ENCODE results near the gene PATJ. TPM values are rescaled to one million over a fixed set of nuclear protein-coding genes. Genes with fewer than 3 reads are reported as not detected.

The PATJ gene
- total and polyA plus RNA-seq, 2 donors (not counting 3 experiments of a cell fraction or from before 2014, with no cell fraction given) = 1.1 to 3.0 TPM

DNA sequence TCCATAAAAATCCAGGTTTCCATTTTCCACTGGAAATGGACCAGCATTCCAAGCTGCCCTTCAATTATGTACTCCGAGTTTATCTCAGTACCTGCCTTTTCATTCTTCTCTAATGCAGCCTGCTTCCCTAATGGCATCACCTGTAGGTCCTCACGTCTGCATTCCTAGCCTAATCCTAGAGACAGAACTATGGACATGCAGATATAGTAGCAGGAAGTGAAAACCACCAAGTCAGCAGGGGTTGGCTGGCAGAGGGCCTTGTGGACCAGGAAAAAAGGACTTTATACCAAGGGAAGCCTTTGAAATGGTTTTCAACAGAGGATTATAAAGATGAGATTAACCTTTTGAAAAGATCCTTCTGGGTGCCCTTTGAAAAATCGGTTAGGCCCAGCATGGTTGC lies 316.7 kb downstream of the PATJ start:
- no peaks in the 10 kb centered on the region for H3K36me3 ChIP-seq (ENCODE audit: control insufficient read depth in 2 of 2, extremely low read depth in 1 of 2, insufficient read depth in 2 of 2, low read length in 2 of 2)
- FAIRE-seq = no peak
- H3K4me2 ChIP-seq (ENCODE audit: insufficient read depth, low read length) = no peak overlapping the region
- H3K79me2 ChIP-seq (ENCODE audit: control insufficient read depth, insufficient read depth, low read length) = no peaks in the 10 kb centered on the region
- H3K9ac ChIP-seq (replicated peaks; ENCODE audit: extremely low read depth, insufficient read depth, low read length) = no peak overlapping the region
- H2AFZ ChIP-seq (ENCODE audit: low read depth, low read length) = no peak overlapping the region
- no peak overlapping the region for H3K27ac ChIP-seq (ENCODE audit: insufficient read depth, low read depth, low read length)
- no peaks in the 10 kb centered on the region for H4K20me1 ChIP-seq (replicated peaks; ENCODE audit: control insufficient read depth, extremely low read depth, insufficient read depth, low read length)
- intact Hi-C loops (cut with micrococcal nuclease) (no loop called here), dilution Hi-C loops (cut with MboI; ENCODE audit: extremely low pct_ligation_motif_present, low sequenced_read_pairs) (no loop called here)
- no peaks in the 10 kb centered on the region for H3K9me3 ChIP-seq (replicated peaks; ENCODE audit: control insufficient read depth, insufficient read depth, low read length)
- DNase-seq (ENCODE audit: low read depth, low spot score) = no peak
- BruUV-seq (replicated peaks) = no TSS peak
- CTCF ChIA-PET = interaction anchor here (1.3 kb wide), 1 partner anchor 10 kb away, joined by 3 read pairs; no protein-coding TSS in a partner anchor
- no peak for TF ChIP-seq GATA2 (IDR thresholded peaks at IDR 0.05; ENCODE audit: insufficient read depth, insufficient read length, low read depth, low read length)
- no peak for TF ChIP-seq POLR2AphosphoS5 (IDR thresholded peaks at IDR 0.05; ENCODE audit: insufficient read depth, low read depth, low read length)
- no peak overlapping the region for H3K4me3 ChIP-seq (replicated peaks in 1 of 3; ENCODE audit: insufficient read depth in 1 of 3, low read depth in 1 of 3, low read length in 3 of 3)
- peaks cover 0 to 2% of the 10 kb centered on the region in 2 experiments for H3K27me3 ChIP-seq (ENCODE audit: control insufficient read depth in 2 of 2, insufficient read depth in 2 of 2, low read length in 2 of 2)
- H3K9me1 ChIP-seq (replicated peaks; ENCODE audit: control insufficient read depth, extremely low read depth, insufficient read depth, low read length) = no peaks in the 10 kb centered on the region
- no peaks in the 10 kb centered on the region for H3K4me1 ChIP-seq (ENCODE audit: control insufficient read depth, extremely low read depth, insufficient read depth, low read length)
- POLR2A ChIA-PET = no interaction called here

DNA sequence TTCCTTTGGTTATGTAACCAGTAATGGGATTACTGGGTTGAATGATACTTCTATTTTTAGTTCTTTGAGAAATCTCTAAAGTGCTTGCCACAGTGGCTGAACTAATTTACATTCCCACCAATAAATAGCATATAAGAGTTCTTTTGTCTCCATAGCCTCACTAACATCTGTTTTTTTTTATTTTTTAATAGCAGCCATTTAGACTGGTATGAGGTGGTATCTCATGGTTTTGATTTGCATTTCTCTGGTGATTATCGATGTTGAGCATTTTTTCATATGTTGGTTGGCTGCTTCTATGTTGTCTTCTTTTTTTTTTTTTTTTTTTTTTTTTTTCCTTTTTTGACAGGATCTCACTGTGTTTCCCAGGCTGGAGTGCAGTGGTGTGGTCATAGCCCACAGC lies 319.8 kb downstream of the PATJ start:
- Histone ChIP-seq H3K27me3 (ENCODE audit: control insufficient read depth in 2 of 2, insufficient read depth in 2 of 2, low read length in 2 of 2) (peaks cover 0 to 2% of the 10 kb centered on the region in 2 experiments), H3K9ac (replicated peaks; ENCODE audit: extremely low read depth, insufficient read depth, low read length) (no peak overlapping the region), H3K36me3 (ENCODE audit: control insufficient read depth in 2 of 2, extremely low read depth in 1 of 2, insufficient read depth in 2 of 2, low read length in 2 of 2) (no peaks in the 10 kb centered on the region), H2AFZ (ENCODE audit: low read depth, low read length) (no peak overlapping the region), H3K79me2 (ENCODE audit: control insufficient read depth, insufficient read depth, low read length) (no peaks in the 10 kb centered on the region), H3K9me1 (replicated peaks; ENCODE audit: control insufficient read depth, extremely low read depth, insufficient read depth, low read length) (no peaks in the 10 kb centered on the region), H4K20me1 (replicated peaks; ENCODE audit: control insufficient read depth, extremely low read depth, insufficient read depth, low read length) (no peaks in the 10 kb centered on the region), H3K4me3 (replicated peaks in 1 of 3; ENCODE audit: insufficient read depth in 1 of 3, low read depth in 1 of 3, low read length in 3 of 3) (no peak overlapping the region), H3K4me1 (ENCODE audit: control insufficient read depth, extremely low read depth, insufficient read depth, low read length) (no peaks in the 10 kb centered on the region), H3K9me3 (replicated peaks; ENCODE audit: control insufficient read depth, insufficient read depth, low read length) (no peaks in the 10 kb centered on the region), H3K4me2 (ENCODE audit: insufficient read depth, low read length) (no peak overlapping the region), H3K27ac (ENCODE audit: insufficient read depth, low read depth, low read length) (no peak overlapping the region)
- no TSS peak for BruUV-seq (replicated peaks)
- DNase-seq (ENCODE audit: low read depth, low spot score) (no peak), FAIRE-seq (no peak)
- dilution Hi-C loops (cut with MboI; ENCODE audit: extremely low pct_ligation_motif_present, low sequenced_read_pairs) = no loop called here
- CTCF ChIA-PET = interaction anchor here (0.6 to 1.5 kb wide), 2 partner anchors 21 to 259 kb away, joined by 3 read pairs; no protein-coding TSS in a partner anchor
- POLR2A ChIA-PET = no interaction called here
- TF ChIP-seq EZH2 (IDR thresholded peaks at IDR 0.05; ENCODE audit: borderline replicate concordance, low read depth, low read length, severe bottlenecking) = no peak
- no peak for TF ChIP-seq JUN (IDR thresholded peaks at IDR 0.05; ENCODE audit: borderline replicate concordance, insufficient read depth, insufficient read length, low read depth)
- TF ChIP-seq GATA2 (IDR thresholded peaks at IDR 0.05; ENCODE audit: insufficient read depth, insufficient read length, low read depth, low read length) = no peak
- no peak for TF ChIP-seq POLR2AphosphoS5 (IDR thresholded peaks at IDR 0.05; ENCODE audit: insufficient read depth, low read depth, low read length)
- TF ChIP-seq, protein P1, sequence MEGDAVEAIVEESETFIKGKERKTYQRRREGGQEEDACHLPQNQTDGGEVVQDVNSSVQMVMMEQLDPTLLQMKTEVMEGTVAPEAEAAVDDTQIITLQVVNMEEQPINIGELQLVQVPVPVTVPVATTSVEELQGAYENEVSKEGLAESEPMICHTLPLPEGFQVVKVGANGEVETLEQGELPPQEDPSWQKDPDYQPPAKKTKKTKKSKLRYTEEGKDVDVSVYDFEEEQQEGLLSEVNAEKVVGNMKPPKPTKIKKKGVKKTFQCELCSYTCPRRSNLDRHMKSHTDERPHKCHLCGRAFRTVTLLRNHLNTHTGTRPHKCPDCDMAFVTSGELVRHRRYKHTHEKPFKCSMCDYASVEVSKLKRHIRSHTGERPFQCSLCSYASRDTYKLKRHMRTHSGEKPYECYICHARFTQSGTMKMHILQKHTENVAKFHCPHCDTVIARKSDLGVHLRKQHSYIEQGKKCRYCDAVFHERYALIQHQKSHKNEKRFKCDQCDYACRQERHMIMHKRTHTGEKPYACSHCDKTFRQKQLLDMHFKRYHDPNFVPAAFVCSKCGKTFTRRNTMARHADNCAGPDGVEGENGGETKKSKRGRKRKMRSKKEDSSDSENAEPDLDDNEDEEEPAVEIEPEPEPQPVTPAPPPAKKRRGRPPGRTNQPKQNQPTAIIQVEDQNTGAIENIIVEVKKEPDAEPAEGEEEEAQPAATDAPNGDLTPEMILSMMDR (IDR thresholded peaks at IDR 0.05; ENCODE audit: extremely low read depth in 1 of 2, insufficient read depth in 1 of 2, low read depth in 1 of 2, low read length in 2 of 2) = no peak
- TF ChIP-seq, protein P2, sequence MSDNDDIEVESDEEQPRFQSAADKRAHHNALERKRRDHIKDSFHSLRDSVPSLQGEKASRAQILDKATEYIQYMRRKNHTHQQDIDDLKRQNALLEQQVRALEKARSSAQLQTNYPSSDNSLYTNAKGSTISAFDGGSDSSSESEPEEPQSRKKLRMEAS (IDR thresholded peaks at IDR 0.05; ENCODE audit: insufficient read depth, insufficient read length) = no peak
- TF ChIP-seq MYC (IDR thresholded peaks at IDR 0.05; ENCODE audit: low read depth, low read length) = no peak
- no peak for TF ChIP-seq FOS (IDR thresholded peaks at IDR 0.05; ENCODE audit: borderline replicate concordance, insufficient read depth, low read length)
- TF ChIP-seq POLR2A (IDR thresholded peaks at IDR 0.05; ENCODE audit: low read depth, low read length) = no peak
- intact Hi-C loops (cut with micrococcal nuclease) = no loop called here

Data from endothelial cell of umbilical vein (primary cell).